Astrocyte (in vitro differentiated cells and primary cell): ENCODE results near the gene STAT3. TPM values are rescaled to one million over a fixed set of nuclear protein-coding genes. Genes with fewer than 3 reads are reported as not detected.
A peak's percentile ranks its signal among the peaks of the same experiment; 100 is the strongest.

Experiments
- DNase-seq: peaks from one replicate; pipeline ENCODE4 v3.0.0-alpha.2; 2010; ENCODE audit warnings: low read depth
- FAIRE-seq: peaks from 2 replicates; lab custom pipeline; 2011; peaks lifted over from hg19 to GRCh38; lab: Jason Lieb, UNC
- H2AFZ ChIP-seq: 2 replicates; pipeline ENCODE4 v1.6.0; 2012; ENCODE audit warnings: low read depth, low read length, inconsistent platforms
- H3K27ac ChIP-seq: 2 replicates; pipeline ENCODE4 v1.5.1; 2011; ENCODE audit warnings: low read depth, low read length, inconsistent platforms
- H3K27me3 ChIP-seq: 2 replicates; pipeline ENCODE4 v1.6.0; 2011; ENCODE audit warnings: low read length, inconsistent platforms; ENCODE audit not compliant: insufficient read depth
- H3K36me3 ChIP-seq: 2 replicates; pipeline ENCODE4 v1.5.1; 2011; ENCODE audit warnings: low read length, inconsistent platforms; ENCODE audit not compliant: insufficient read depth
- H3K4me1 ChIP-seq: 2 replicates; pipeline ENCODE4 v1.5.1; 2011; ENCODE audit warnings: low read length, inconsistent platforms; ENCODE audit not compliant: insufficient read depth
- H3K4me2 ChIP-seq: 2 replicates; pipeline ENCODE4 v1.6.0; 2012; ENCODE audit warnings: low read length, inconsistent platforms
- H3K4me3 ChIP-seq: 2 replicates; pipeline ENCODE4 v1.5.1; 2011; ENCODE audit warnings: low read depth, mild to moderate bottlenecking, low read length, inconsistent platforms; ENCODE audit not compliant: insufficient read depth
- H3K79me2 ChIP-seq: 2 replicates; pipeline ENCODE4 v1.6.0; 2012; ENCODE audit warnings: mild to moderate bottlenecking, low read length, inconsistent platforms; ENCODE audit not compliant: insufficient read depth
- H3K9ac ChIP-seq: 2 replicates; pipeline ENCODE4 v1.6.0; 2012; ENCODE audit warnings: mild to moderate bottlenecking, low read length, inconsistent platforms
- H3K9me3 ChIP-seq: 2 replicates; pipeline ENCODE4 v1.5.1; 2012; ENCODE audit warnings: low read depth, mild to moderate bottlenecking, low read length, inconsistent platforms; ENCODE audit not compliant: insufficient read depth
- H4K20me1 ChIP-seq: 2 replicates; pipeline ENCODE4 v1.6.0; 2012; ENCODE audit warnings: low read length, inconsistent platforms; ENCODE audit not compliant: insufficient read depth
- H3K27ac Mint-ChIP-seq: one replicate; pipeline ENCODE4 v1.8.0; 2021; ENCODE audit warnings: mild to moderate bottlenecking, mixed read lengths; ENCODE audit not compliant: unreplicated experiment
- H3K27me3 Mint-ChIP-seq: one replicate; pipeline ENCODE4 v1.8.0; 2021; ENCODE audit warnings: low read depth, mixed read lengths; ENCODE audit not compliant: unreplicated experiment
- H3K36me3 Mint-ChIP-seq: one replicate; pipeline ENCODE4 v1.8.0; 2021; ENCODE audit warnings: low read depth, mixed read lengths; ENCODE audit not compliant: unreplicated experiment
- H3K4me1 Mint-ChIP-seq: one replicate; pipeline ENCODE4 v1.8.0; 2021; ENCODE audit warnings: low read depth, mixed read lengths; ENCODE audit not compliant: unreplicated experiment
- H3K4me3 Mint-ChIP-seq: one replicate; pipeline ENCODE4 v1.8.0; 2021; ENCODE audit warnings: mild to moderate bottlenecking, moderate library complexity, mixed read lengths; ENCODE audit not compliant: unreplicated experiment
- H3K9me3 Mint-ChIP-seq: one replicate; pipeline ENCODE4 v1.8.0; 2021; ENCODE audit warnings: mild to moderate bottlenecking, mixed read lengths; ENCODE audit not compliant: unreplicated experiment
- CTCF ChIP-seq: IDR thresholded peaks from 2 replicates; pipeline ENCODE4 v1.5.1; 2011; ENCODE audit warnings: low read depth, mild to moderate bottlenecking, inconsistent platforms, low read length, moderate library complexity; ENCODE audit not compliant: insufficient read depth
- EZH2 ChIP-seq: IDR thresholded peaks from 2 replicates; pipeline ENCODE4 v1.6.1; 2012; ENCODE audit warnings: mild to moderate bottlenecking, low read length, inconsistent platforms; ENCODE audit not compliant: insufficient read depth
- total RNA-seq: library from RNA; stranded (reverse); gene quantifications from 2 replicates; pipeline ENCODE4 v1.2.1, GENCODE V29; 2021

Gene STAT3
- total RNA-seq, 1 donor from 2014 or later: 145 TPM

GRCh38 chr17:42346481-42346880, 41.8 kb downstream of the STAT3 start:
- Histone ChIP-seq H3K4me1 (peaks cover 23% of the 10 kb centered on the region), H3K36me3 (peaks cover 8% of the 10 kb centered on the region), H3K27me3 (no peaks in the 10 kb centered on the region), H3K27ac (no peak overlapping the region), H4K20me1 (peaks cover 67% of the 10 kb centered on the region), H3K4me3 (no peak overlapping the region), H3K4me2 (no peak overlapping the region), H3K9me3 (no peaks in the 10 kb centered on the region), H3K9ac (no peak overlapping the region), H2AFZ (no peak overlapping the region), H3K79me2 (peaks cover 42% of the 10 kb centered on the region)
- Mint-ChIP-seq H3K4me1 (peaks cover 23% of the 10 kb centered on the region), H3K27ac (peak overlapping the region; percentile 20), H3K36me3 (peaks cover 27% of the 10 kb centered on the region), H3K27me3 (no peaks in the 10 kb centered on the region), H3K4me3 (no peak overlapping the region), H3K9me3 (no peaks in the 10 kb centered on the region)
- DNase-seq (no peak), FAIRE-seq (no peak)
- TF ChIP-seq EZH2: no peak
- no peak for TF ChIP-seq CTCF

- H3K9me3 Mint-ChIP-seq: no peaks in the 10 kb centered on the region
- Histone ChIP-seq H3K79me2 (peaks cover 36% of the 10 kb centered on the region), H3K36me3 (peaks cover 12% of the 10 kb centered on the region), H3K27ac (no peak overlapping the region), H2AFZ (no peak overlapping the region), H3K9me3 (no peaks in the 10 kb centered on the region), H4K20me1 (peaks cover 71% of the 10 kb centered on the region), H3K27me3 (no peaks in the 10 kb centered on the region), H3K4me2 (no peak overlapping the region), H3K9ac (no peak overlapping the region), H3K4me3 (no peak overlapping the region), H3K4me1 (peaks cover 23% of the 10 kb centered on the region)
- DNase-seq (no peak), FAIRE-seq (no peak)
- TF ChIP-seq CTCF: no peak
- no peak for TF ChIP-seq EZH2
- no peak overlapping the region for H3K27ac Mint-ChIP-seq
- H3K4me3 Mint-ChIP-seq: no peak overlapping the region
- peaks cover 31% of the 10 kb centered on the region for H3K4me1 Mint-ChIP-seq
- H3K27me3 Mint-ChIP-seq: no peaks in the 10 kb centered on the region
- H3K36me3 Mint-ChIP-seq: peaks cover 36% of the 10 kb centered on the region
These were observed 42.7 kb downstream of the STAT3 start for GRCh38 chr17:42345396-42346073.
